LNCaP clone FGC (cell line): ENCODE data around the gene PPP2R5C.
"Not testable (repeated sequence)": the region's sequence is repeated elsewhere in the genome, so short reads cannot be mapped to it uniquely, and the experiment has no call there.

Source experiments
- DNase-seq: peaks from one replicate; pipeline ENCODE4 v3.0.0-alpha.2; 2011; ENCODE audit warnings: low read depth
- H3K4me3 ChIP-seq: 2 replicates; pipeline ENCODE4 v1.5.1; 2011; ENCODE audit warnings: mild to moderate bottlenecking, low read depth, low read length, control low read depth
- TF ChIP-seq, protein P1 (sequence below): IDR thresholded peaks from 2 replicates; pipeline ENCODE4 v1.5.1; 2012; ENCODE audit warnings: mild to moderate bottlenecking; ENCODE audit not compliant: control insufficient read depth, insufficient read depth; ENCODE audit errors: extremely low read depth

The PPP2R5C gene

DNA sequence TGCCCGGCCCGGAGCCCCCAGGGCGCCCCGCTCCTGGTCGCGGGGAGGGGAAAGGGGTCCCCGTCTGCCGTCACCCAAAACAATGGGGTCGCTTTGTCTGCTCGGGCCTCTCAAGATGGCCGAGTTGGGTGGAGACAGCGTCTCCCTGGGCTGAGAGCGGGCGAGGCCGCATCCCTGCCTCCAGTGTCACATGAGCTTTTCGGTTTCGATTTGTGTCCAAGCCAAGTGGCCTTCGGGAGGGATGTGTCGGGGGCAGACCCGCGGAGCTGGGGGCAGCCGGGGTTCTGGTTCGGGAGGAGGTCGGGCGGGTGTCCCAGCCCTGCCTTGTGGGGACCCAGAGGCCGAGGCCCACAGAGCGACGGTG is 203.7 kb downstream of the PPP2R5C start:
- TF ChIP-seq, protein P1, sequence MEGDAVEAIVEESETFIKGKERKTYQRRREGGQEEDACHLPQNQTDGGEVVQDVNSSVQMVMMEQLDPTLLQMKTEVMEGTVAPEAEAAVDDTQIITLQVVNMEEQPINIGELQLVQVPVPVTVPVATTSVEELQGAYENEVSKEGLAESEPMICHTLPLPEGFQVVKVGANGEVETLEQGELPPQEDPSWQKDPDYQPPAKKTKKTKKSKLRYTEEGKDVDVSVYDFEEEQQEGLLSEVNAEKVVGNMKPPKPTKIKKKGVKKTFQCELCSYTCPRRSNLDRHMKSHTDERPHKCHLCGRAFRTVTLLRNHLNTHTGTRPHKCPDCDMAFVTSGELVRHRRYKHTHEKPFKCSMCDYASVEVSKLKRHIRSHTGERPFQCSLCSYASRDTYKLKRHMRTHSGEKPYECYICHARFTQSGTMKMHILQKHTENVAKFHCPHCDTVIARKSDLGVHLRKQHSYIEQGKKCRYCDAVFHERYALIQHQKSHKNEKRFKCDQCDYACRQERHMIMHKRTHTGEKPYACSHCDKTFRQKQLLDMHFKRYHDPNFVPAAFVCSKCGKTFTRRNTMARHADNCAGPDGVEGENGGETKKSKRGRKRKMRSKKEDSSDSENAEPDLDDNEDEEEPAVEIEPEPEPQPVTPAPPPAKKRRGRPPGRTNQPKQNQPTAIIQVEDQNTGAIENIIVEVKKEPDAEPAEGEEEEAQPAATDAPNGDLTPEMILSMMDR: no peak
- DNase-seq: no peak
- peak overlapping the region; percentile 93 for H3K4me3 ChIP-seq

DNA sequence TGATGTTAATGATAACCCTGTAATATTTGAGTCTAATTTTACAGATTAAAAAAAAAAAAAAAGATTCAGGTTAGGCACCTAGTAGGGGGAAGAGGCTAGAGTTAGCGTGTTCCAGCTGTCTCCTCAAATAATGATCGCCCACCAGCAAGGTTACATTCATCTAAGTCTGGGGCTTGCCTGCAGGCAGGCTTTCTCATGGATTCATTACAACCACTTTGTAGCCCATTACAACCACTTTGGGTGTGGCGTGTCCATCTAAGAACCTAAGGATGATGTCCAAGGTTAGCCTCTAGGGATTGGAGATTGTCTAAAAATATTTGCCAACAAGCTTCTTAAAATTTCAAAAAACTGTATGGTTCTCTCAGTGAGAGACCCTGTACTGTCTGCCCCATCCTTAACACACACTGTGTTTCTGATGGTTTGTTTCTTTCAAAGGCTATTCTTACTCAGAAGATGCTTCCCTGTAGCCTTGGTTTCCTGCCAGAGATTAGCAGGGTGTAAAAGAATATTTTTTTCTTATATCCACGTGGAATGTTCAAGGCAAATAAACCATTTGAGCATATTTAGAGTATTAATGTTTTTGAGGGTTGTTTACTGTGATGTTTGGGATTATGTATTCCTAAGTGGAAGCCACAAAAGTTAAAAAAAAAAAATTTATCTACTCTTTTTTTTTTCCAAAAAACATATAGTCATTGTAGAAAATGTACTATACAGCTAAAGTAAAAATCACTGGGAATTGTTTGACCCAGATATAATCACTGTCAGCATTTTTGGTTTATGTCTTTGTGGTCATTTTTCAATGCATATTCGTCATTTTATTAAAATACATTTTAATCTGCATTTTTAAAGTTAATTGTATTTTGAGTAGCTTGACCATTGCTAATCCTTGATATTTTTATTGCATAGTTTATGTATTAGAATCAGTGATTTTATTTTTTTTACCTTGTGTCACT is 204.5 kb downstream of the PPP2R5C start:
- H3K4me3 ChIP-seq: peak overlapping the region; percentile 93
- TF ChIP-seq, protein P1: no peak
- no peak for DNase-seq

DNA sequence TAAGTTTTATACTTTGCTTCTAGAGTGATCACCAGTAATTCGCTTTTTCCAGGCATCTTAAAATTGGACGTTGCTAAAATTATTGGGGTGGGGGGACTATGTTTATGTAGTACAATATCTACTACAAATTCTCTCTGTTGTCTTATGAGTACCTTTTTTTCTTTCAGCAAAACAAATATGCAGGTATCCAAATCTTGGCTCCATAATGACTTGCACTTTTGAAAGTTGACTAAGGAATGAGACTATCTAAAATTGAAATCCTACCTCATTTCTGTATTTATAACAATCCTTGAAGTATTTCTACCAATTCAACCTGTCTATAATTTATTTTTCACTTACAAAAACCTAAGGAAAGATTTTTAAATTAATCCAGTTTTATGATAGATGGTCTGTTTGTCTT is 205.2 kb downstream of the PPP2R5C start:
- DNase-seq: no peak
- TF ChIP-seq, protein P1: no peak
- no peak overlapping the region for H3K4me3 ChIP-seq

DNA sequence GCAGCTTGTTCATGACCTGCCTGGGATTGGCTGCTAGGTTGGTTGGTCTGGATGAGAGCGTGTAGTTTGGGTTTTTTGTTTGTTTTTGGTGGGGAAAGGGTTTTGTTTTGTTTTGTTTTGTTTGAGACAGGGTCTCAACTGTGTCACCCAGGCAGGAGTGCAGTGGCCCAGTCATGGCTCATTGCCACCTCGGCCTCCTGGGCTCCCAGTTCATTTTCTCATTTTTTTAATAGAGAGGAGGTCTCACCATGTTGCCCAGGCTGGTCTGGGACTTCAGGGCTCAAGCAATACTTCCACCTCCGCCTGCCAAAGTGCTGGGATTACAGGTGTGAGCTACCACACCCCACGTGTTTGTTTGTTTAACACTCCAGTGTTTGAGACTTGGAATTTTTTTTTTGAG is 206.7 kb downstream of the PPP2R5C start:
- no peak overlapping the region for H3K4me3 ChIP-seq
- TF ChIP-seq, protein P1: no peak

DNA sequence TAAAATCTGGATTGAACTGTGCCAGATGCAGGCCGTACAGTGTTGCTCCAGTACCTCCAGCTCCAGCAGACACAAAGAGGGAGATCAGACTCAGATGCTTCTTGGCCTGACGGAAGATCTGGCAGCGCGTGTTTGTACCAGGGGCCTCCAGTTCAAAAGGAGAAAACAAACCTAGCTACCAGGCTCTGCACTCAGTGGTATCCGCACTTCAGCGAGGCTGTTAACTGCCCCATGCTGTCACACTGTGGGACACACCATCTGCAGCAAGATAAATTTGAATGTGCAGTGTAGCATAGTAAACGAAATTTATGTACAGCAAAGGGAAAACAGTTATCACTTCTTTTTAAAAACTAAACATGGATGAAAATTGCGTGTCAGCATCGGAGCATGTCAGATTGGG is 208.0 kb downstream of the PPP2R5C start:
- DNase-seq: no peak
- TF ChIP-seq, protein P1: no peak
- H3K4me3 ChIP-seq: no peak overlapping the region

More for the DNA sequence above, 206.7 kb downstream of the PPP2R5C start:
- no peak for DNase-seq

DNA sequence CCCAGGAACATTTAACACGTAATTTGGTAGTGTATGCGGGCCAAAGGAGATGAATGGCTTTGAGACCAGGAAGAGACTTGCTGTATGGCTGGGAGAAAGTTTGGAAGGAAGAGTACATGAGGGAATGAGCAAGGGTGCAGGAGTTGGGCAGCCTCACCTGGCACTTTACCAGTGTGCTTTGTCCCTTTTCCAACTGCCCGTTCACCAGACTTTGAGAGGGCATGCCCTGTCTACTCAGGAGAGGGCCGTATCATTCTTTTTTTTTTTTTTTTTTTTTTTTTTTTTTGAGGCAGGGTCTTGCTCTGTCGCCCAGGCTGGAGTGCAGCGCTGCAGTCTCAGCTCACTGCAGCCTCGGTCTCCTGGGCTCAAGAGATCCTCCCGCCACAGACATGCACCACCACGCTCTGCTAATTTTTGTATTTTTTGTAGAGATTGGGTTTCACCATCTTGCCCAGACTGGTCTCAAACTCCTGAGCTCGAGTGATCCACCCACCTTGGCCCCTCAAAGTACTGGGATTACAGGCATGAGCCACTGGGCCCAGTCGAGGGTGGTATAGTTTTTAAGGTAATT is 209.4 kb downstream of the PPP2R5C start:
- H3K4me3 ChIP-seq: no peak overlapping the region
- TF ChIP-seq, protein P1: no peak
- no peak for DNase-seq

DNA sequence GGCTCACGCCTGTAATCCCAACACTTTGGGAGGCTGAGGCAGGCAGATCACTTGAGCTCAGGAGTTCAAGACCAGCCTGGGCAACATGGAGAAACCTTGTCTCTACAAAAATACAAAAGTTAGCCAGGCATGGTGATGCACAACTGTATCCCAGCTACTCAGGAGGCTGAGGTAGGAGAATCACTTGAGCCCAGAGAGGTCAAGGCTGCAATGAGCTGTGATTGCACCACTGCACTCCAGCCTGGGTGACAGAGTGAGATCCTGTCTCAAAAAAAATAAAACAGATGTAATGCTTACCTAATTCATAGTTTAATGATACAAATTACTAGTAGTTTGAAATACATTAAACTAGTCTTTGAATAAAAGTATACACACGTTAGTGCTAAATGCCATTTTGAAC is 209.9 kb downstream of the PPP2R5C start:
- H3K4me3 ChIP-seq, DNase-seq: not testable (repeated sequence)
